HL-60 (cell line): ENCODE results near the gene AK5.

Source experiments
- CTCF ChIP-seq: IDR thresholded peaks from one replicate; pipeline ENCODE4 v1.5.1; 2011; ENCODE audit warnings: low read length, control low read depth, inconsistent platforms; ENCODE audit not compliant: insufficient read depth
- REST ChIP-seq: IDR thresholded peaks from 2 replicates; pipeline ENCODE4 v1.6.1; 2012; ENCODE audit warnings: low read depth; ENCODE audit not compliant: insufficient replicate concordance

DNA sequence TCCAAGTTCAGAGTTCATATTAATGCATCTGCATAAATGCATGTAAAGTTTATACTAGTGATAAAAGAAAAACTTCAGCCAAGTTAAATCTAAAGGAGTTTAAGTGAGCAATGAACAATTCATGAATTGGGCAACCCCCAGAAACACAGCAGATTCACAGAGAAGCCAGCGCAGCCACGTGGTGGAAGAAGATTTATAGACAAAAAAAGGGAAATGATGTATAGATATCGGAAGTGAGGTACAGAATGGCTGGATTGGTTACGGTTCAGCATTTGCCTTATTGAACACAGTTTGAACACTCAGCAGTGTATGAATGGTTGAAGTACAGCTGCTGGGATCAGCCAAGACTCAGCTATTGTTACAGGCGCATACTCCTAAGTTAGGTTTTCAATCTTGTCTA, 5.7 kb downstream of the AK5 start:
- TF ChIP-seq CTCF, result no peak
- no peak for TF ChIP-seq REST
